Hematopoietic multipotent progenitor cell (in vitro differentiated cells): ENCODE results near the gene NYAP2. TPM values are rescaled to one million over a fixed set of nuclear protein-coding genes. Genes with fewer than 3 reads are reported as not detected.

Experiments
- DNase-seq, 3 donors: peaks; one replicate each; pipeline ENCODE4 v3.0.0-alpha.2; 2011 to 2015; ENCODE audit warnings: low read depth in 2 of 3, low spot score in 2 of 3
- total RNA-seq: library from RNA; depleted of rRNA; stranded (reverse); fragments of >200 nt; gene quantifications from one replicate; pipeline ENCODE4 v1.2.3, GENCODE V29; 2012

Gene NYAP2
- total RNA-seq, 1 donor = under 0.01 TPM

GRCh38 chr2:225425284-225425683, 25.8 kb downstream of the NYAP2 start:
- no peak for DNase-seq

GRCh38 chr2:225428360-225428759, 28.9 kb downstream of the NYAP2 start:
- DNase-seq = no peak

DNA sequence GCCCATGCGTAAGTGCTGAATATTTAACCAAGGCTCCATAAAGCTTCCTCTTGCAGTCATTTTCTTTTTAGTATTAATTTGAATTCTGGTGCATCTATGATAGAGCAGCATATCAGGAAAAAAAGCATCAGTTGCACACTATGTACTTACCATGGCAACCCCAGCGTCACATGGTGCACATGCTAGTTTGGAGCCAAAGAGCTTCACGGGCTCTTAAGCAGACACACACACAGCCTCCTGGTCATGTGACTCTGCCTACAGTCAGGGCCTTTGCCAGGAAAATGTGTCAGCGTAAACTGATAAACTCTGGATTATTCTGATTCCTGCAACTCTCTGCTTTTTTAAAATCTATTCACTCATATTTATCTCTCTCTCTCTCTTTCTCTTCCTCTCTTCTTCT, 30.2 kb downstream of the NYAP2 start:
- DNase-seq = peak in 1 of 3 donors; percentile 3

GRCh38 chr2:225431105-225431863, 31.8 kb downstream of the NYAP2 start:
- no peak for DNase-seq

DNA sequence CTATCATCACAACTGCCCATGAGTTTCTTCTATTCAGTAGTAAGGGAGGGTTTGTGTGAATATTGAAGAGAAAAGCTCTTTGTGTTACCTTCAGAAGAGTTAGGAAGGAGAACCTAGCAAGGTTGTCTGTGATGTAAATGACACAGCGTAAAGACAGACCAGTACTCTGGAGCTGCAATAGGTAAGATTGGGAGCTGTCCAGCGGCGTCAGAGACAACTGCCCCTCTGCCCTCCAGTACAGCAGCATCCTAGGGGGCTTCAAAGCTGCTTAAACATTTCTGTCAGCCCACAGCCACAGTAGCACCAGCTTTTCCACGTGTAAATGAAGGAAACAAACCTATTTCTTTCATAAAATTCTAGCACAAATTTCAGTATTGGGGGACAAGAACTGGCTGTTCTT, 34.5 kb downstream of the NYAP2 start:
- no peak for DNase-seq

DNA sequence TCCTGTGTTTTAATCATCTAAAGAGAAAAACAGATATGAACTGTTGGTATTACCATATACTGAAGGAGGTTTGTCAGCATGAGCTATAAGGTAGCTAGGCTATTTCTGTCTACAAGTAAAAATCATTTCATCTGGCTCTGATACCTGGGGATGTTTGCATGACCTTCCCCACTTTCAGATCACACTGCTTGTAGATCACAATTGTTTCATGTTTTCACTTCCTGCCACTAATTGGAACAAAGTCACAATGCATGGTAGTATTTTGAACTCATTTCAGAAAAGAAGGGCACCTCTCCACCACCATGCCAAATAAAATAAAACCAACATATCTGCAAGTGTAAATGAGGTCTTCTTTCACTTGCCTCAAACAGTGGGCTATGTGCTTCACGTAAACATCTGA, 37.8 kb downstream of the NYAP2 start:
- DNase-seq = no peak

DNA sequence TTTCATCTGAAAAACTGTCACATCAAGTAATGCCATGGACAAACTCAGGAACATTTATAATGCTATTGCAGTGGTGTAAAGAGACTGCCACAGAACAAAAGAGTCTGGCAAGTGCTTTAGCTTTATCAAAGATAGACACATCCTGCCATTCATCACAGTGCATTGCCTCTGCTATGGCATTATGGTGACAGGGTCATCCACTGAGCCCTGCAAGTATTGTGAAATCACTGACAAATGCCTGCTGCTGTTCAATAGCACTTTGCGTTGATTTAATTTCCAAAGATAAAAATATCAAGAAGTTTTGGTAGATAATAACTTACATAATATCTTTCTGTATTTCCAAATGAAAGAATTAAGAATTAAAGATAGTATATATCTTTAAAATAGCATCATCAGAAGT, 38.7 kb downstream of the NYAP2 start:
- no peak for DNase-seq

DNA sequence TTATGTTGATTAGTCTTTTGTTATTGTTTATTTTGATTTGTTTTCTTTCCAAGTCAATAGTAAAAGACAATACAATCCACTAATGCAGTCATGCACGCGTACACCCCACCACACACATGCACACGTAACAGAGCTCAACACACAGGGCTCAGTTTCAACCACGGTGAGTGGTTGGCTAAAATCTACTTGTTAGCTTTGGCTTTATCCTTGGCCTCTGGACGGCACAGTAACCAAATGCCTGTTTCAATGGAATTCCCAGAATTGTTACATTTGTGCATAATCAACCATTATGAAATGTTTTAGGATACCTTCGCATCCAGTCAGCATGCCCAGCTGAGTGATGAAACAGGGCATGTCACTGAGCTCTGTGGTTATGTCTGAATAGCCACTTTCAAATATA, 53.2 kb downstream of the NYAP2 start:
- no peak for DNase-seq

- DNase-seq = no peak
These were observed 54.9 kb downstream of the NYAP2 start for GRCh38 chr2:225454412-225454811.

DNA sequence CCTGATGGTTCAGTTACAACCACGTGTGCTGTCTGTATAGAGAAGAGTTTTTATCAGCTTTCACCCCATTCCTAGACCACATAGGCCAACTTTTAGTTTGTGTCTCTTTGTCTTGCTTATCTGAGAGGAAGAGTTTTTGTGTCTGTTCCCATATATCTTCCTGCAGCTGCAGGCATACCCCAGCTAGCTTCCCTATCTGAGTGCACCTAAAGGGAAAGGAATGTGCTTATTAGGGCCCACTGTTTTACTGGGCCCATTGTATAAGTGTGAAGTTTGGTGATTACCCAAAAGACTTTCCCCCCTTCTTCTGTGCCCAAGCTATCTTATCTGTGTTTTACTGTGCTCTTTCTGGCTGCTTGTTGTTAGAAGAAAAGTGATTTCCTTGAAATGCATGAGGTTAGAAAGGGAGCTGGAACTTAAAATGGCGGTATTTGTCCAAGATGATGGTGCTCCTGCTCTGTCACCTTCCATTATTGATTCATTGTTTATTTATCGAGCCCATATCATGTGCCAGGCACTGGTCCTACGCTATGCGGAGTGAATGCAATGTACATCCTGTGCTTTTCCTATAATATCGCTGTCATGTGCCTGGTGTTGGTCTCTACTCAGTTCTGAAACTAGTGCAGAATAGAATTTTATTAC, 57.2 kb downstream of the NYAP2 start:
- DNase-seq = no peak

- DNase-seq = no peak
These were observed 58.0 kb downstream of the NYAP2 start for GRCh38 chr2:225457482-225457881.

- no peak for DNase-seq
These were observed 59.1 kb downstream of the NYAP2 start for GRCh38 chr2:225458431-225459117.

DNA sequence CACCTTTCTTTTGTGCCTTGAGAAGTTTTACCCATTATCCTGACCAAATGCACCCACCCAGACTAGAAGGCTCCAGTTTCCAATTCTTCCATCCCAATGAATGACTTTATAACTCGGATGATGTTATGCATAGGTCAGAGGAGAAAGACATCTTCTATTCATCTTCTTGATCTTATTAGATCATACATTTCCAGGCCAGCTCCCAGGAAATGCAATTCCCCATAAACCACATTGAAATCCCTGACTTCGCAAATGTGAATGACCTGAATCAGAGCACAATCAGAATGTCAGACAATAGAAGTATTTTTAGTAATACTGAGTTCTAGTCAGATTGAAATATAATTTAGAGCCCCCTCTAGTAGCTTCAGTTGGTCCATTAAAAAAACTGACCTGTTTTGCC, 62.9 kb downstream of the NYAP2 start:
- no peak for DNase-seq

GRCh38 chr2:225462945-225463344, 63.4 kb downstream of the NYAP2 start:
- no peak for DNase-seq

- DNase-seq = no peak
These were observed 63.9 kb downstream of the NYAP2 start for GRCh38 chr2:225463449-225463848.

DNA sequence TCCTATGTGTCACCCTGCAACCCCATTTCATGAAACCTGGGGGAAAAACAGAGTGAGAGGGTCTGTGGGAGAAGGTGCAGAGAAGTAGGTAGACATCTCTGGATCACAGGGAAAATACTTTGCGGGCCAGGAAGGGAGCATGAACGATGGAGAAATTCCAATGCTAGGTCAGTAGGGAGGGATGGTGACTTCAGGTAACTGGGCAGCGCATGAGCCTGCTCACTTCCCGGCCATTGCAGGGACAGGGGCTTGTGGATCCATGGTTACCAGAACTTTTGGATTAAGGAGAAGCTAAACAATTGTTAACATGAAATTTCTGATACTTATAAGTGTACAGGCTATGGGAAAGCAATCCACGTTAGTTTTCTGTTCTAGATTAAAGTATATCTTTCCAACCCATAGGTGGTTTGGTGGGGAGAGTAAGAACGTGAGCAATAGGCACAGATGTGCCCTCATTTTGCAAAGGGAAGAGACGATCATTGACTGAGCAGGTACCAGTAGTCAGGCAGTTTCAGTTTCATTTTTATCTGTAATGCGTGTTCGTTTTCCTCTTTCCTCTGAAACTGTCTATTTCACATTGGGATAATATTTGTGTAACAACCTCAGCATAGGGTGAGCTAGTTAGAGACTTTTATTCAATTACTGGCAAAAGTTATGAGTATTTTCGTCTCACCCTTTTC, 65.0 kb downstream of the NYAP2 start:
- DNase-seq = peak in 1 of 3 donors; percentile 25

GRCh38 chr2:225465827-225466226, 66.3 kb downstream of the NYAP2 start:
- no peak for DNase-seq

DNA sequence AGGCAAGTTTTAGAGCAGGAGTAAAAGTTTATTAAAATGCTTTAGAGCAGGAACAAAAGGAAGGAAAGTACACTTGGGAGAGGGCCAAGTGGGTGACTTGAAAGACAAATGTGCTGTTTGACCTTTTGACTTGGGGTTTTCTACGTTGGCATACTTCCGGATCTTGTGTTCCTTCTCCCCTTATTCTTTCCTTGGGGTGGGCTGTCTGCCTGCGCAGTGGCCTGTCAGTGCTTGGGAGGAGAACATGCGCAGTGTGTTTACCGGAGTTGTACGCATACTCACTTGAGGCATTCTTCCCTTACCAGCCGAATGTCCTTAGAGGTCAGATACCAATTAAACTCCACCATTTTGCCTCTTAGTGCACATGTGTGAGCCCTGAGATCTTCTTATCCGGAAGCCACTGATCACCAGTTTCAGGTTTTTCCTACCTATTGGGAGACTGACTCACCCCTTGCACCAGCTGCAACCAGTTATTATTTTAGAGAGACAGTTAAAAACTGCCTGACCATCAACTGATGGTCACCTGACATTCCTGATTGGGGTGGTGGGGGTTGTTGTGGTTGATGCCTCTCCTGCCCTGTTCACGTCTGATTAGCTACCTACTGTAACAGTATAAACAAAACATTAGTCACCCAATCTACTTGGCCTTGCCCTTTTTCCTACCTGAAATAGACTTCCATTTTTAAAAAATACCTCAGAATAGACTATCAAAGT, 67.5 kb downstream of the NYAP2 start:
- DNase-seq = peak in 1 of 3 donors; percentile 42

DNA sequence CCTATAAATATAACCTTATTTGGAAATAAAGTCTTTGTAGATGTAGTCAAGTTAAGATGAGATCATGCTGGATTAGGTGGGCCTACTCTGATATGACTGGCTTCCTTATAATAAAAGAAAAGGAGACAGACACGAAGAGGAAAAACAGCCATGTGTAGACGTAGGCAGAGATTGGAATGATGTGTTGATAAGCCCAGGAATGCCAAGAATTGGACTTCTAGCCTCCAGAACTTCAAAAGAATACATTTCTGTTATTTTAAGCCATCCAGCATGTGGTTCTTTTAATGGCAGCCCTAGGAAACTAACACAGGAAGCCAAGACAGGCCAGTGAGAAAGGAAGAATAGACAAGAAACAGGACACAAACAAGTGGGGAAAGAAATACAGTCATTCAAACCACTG, 68.6 kb downstream of the NYAP2 start:
- no peak for DNase-seq

DNA sequence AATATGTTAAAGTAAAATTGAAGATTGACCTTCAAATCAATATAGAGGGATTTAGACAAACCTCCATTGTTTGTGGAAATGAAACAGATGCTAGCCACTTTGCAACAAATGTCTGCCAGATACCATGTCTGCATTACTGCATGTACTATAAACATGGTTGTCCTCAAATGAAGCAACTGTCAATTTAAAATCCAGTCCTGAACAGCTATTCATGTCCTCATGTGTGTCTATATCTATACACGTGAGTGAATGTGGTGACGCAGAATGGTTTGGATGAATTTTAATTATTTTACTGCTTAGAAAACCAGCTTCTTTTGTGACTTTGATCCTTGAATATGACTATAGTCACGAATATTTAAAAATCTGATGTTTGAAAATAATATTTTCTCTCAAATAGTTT, 71.5 kb downstream of the NYAP2 start:
- no peak for DNase-seq

- no peak for DNase-seq
These were observed 72.0 kb downstream of the NYAP2 start for GRCh38 chr2:225471482-225471881.
